HepG2 (cell line): ENCODE results near the gene MTFP1. TPM values are rescaled to one million over a fixed set of nuclear protein-coding genes. Genes with fewer than 3 reads are reported as not detected.

Source experiments
- ATAC-seq: fragments of 200-7000 bp; cut with Tn5 transposase; 3 replicates; pipeline ENCODE4 v1.9.1; 2020; ENCODE audit warnings: mild to moderate bottlenecking, moderate library complexity
- BruUV-seq: library from RNA; stranded (reverse); fragments of 400-500 nt; replicated peaks from 2 replicates; lab custom pipeline; 2021; lab: Mats Ljungman, UMichigan
- CTCF ChIA-PET: fragments of 300-600 bp; formaldehyde crosslinking; extraction: SDS; loops from one replicate; lab custom pipeline; 2021; ENCODE audit warnings: low total read pairs, inconsistent platforms, low intra/inter-chr PET ratio; lab: Yijun Ruan, JAX
- POLR2A ChIA-PET: fragments of 350-600 bp; sonication (Branson Sonifier 250); formaldehyde crosslinking; loops from one replicate; lab custom pipeline; 2020; ENCODE audit warnings: antibody characterized with exemption, inconsistent platforms; lab: Yijun Ruan, JAX
- DNase-seq: peaks from one replicate; pipeline ENCODE4 v3.0.0-alpha.2; 2015; ENCODE audit warnings: low spot score
- FAIRE-seq: peaks from 3 replicates; lab custom pipeline; 2011; peaks lifted over from hg19 to GRCh38; lab: Jason Lieb, UNC
- H2AFZ ChIP-seq: one replicate; pipeline ENCODE4 v1.6.1; 2011; ENCODE audit warnings: low read length, inconsistent platforms
- H3K27ac ChIP-seq: fragments of 300-600 bp; 3 replicates; pipeline ENCODE4 v1.8.0; 2011; ENCODE audit warnings: mixed run types, mild to moderate bottlenecking, mixed read lengths, low read length, inconsistent platforms; ENCODE audit not compliant: insufficient read depth; ENCODE audit errors: extremely low read length
- H3K27me3 ChIP-seq, 2 experiments: fragments of 200-600 bp in 1 of 2; 2 replicates in 1 of 2; 3 replicates in 1 of 2; pipeline versions ENCODE4 v1.6.0 to v1.8.0; 2011; ENCODE audit warnings: low read length in 2 of 2, mild to moderate bottlenecking in 2 of 2, moderate library complexity in 2 of 2, inconsistent platforms in 1 of 2; ENCODE audit not compliant: insufficient read depth in 2 of 2, control insufficient read depth in 1 of 2
- H3K36me3 ChIP-seq, 2 experiments: fragments of 200-600 bp in 1 of 2; replicated peaks in 1 of 2; 2 replicates in 1 of 2; 3 replicates in 1 of 2; pipeline versions ENCODE4 v1.5.1 to v1.8.0; 2011; ENCODE audit warnings: low read length in 2 of 2, inconsistent platforms in 1 of 2; ENCODE audit not compliant: insufficient read depth in 2 of 2, control insufficient read depth in 1 of 2
- H3K4me1 ChIP-seq: 2 replicates; pipeline ENCODE4 v1.5.1; 2012; ENCODE audit warnings: low read length, inconsistent platforms; ENCODE audit not compliant: insufficient read depth
- H3K4me2 ChIP-seq: 2 replicates; pipeline ENCODE4 v1.6.0; 2011; ENCODE audit warnings: low read depth, low read length, inconsistent platforms
- H3K4me3 ChIP-seq, 3 experiments: fragments of 200-600 bp in 1 of 3; sonication (generic), shearing (Covaris generic) in 1 of 3; replicated peaks in 1 of 3; 2 replicates each; pipeline ENCODE4 v1.5.1; 2011 to 2016; ENCODE audit warnings: low read length in 3 of 3, inconsistent platforms in 2 of 3, low read depth in 2 of 3, mild to moderate bottlenecking in 2 of 3, control low read depth in 1 of 3, mixed read lengths in 1 of 3; ENCODE audit not compliant: insufficient read depth in 1 of 3
- H3K79me2 ChIP-seq: one replicate; pipeline ENCODE4 v1.6.1; 2011; ENCODE audit warnings: low read length, inconsistent platforms; ENCODE audit not compliant: insufficient read depth
- H3K9ac ChIP-seq: 2 replicates; pipeline ENCODE4 v1.6.0; 2011; ENCODE audit warnings: mild to moderate bottlenecking, low read depth, low read length, inconsistent platforms; ENCODE audit not compliant: insufficient read depth
- H3K9me3 ChIP-seq: 2 replicates; pipeline ENCODE4 v1.5.1; 2012; ENCODE audit warnings: mild to moderate bottlenecking, low read length
- H4K20me1 ChIP-seq: 2 replicates; pipeline ENCODE4 v1.6.0; 2011; ENCODE audit warnings: inconsistent platforms, mild to moderate bottlenecking, low read length, moderate library complexity; ENCODE audit not compliant: insufficient read depth
- IKZF5 ChIP-seq: IDR thresholded peaks from 2 replicates; pipeline ENCODE4 v1.6.1; 2018; ENCODE audit warnings: missing genetic modification reagents, mild to moderate bottlenecking, missing compliant biosample characterization
- KAT7 ChIP-seq: IDR thresholded peaks from 2 replicates; pipeline ENCODE4 v1.6.1; 2018; ENCODE audit warnings: borderline replicate concordance, missing compliant biosample characterization
- MBNL3 ChIP-seq: fragments of 250-450 bp; sonication (Bioruptor Pico); conservative IDR thresholded peaks from 2 replicates; pipeline ENCODE4 v1.8.0; 2022; ENCODE audit warnings: mild to moderate bottlenecking, inconsistent platforms
- NRL ChIP-seq: sonication (generic); formaldehyde crosslinking; IDR thresholded peaks from 2 replicates; pipeline ENCODE4 v1.5.0; 2020; ENCODE audit warnings: missing genetic modification reagents, mild to moderate bottlenecking, moderate library complexity, borderline replicate concordance
- PAX8 ChIP-seq: sonication (generic); formaldehyde crosslinking; IDR thresholded peaks from 2 replicates; pipeline ENCODE4 v1.8.0; 2022; ENCODE audit warnings: mild to moderate bottlenecking, missing genetic modification reagents, borderline replicate concordance
- ZFP1 ChIP-seq: IDR thresholded peaks from 2 replicates; pipeline ENCODE4 v1.6.1; 2016
- ZMAT3 ChIP-seq: sonication (generic); formaldehyde crosslinking; conservative IDR thresholded peaks from 2 replicates; pipeline ENCODE4 v1.7.0; 2021; ENCODE audit warnings: missing genetic modification reagents
- ZNF276 ChIP-seq: sonication (generic); formaldehyde crosslinking; IDR thresholded peaks from 2 replicates; pipeline ENCODE4 v1.4.0; 2020; ENCODE audit warnings: mild to moderate bottlenecking, low read depth, missing genetic modification reagents
- ZNF691 ChIP-seq: sonication (generic); formaldehyde crosslinking; IDR thresholded peaks from 2 replicates; pipeline ENCODE4 v1.4.0; 2020; ENCODE audit warnings: missing genetic modification reagents, low read depth, mild to moderate bottlenecking, borderline replicate concordance
- WGBS: methylation state at CpG from one replicate; pipeline ENCODE4 v1.1.6; 2017; ENCODE audit warnings: low lambda C conversion rate; 5-methylcytosine and 5-hydroxymethylcytosine counted together
- in situ Hi-C: cut with HindIII; loops from 2 replicates; pipeline ENCODE4 v1.10.0; 2017; ENCODE audit warnings: low pct_unique_long_range_greater_than_20kb; ENCODE audit not compliant: extremely low pct_ligation_motif_present
- intact Hi-C: fragments of 100-400 bp; cut with micrococcal nuclease; formaldehyde crosslinking; loops from one replicate; pipeline ENCODE4 v1.10.0; 2022; ENCODE audit not compliant: unreplicated experiment
- polyA plus RNA-seq, 8 experiments: library from polyadenylated mRNA; depleted of rRNA in 3 of 8; stranded (reverse) in 7 of 8; unstranded in 1 of 8; fragments of >200 nt; fragmentation: Illumina TruSeq in 4 of 8; extraction: Trizol in 4 of 8; gene quantifications; 2 replicates each; pipeline versions ENCODE4 v1.2.1 to v1.2.3, GENCODE V29; 2011 to 2016; ENCODE audit warnings: low read depth in 4 of 8, missing spikeins in 1 of 8, mixed read lengths in 1 of 8; ENCODE audit not compliant: insufficient read depth in 1 of 8
- total RNA-seq, 5 experiments: library from RNA; depleted of rRNA; stranded (reverse); fragments of >200 nt; fragmentation: Illumina TruSeq; extraction: Trizol; gene quantifications; 2 replicates each; pipeline ENCODE4 v1.2.3, GENCODE V29; 2016; ENCODE audit warnings: low read depth in 1 of 5
- TF ChIP-seq, protein P1 (sequence below): sonication (generic); formaldehyde crosslinking; IDR thresholded peaks from 2 replicates; pipeline ENCODE4 v1.8.0; 2022; ENCODE audit warnings: mild to moderate bottlenecking, missing genetic modification reagents, moderate library complexity
- TF ChIP-seq, protein P2 (sequence below): sonication (generic); formaldehyde crosslinking; conservative IDR thresholded peaks from 2 replicates; pipeline ENCODE4 v1.8.0; 2022; ENCODE audit warnings: mild to moderate bottlenecking, moderate library complexity, missing genetic modification reagents

The MTFP1 gene
- total and polyA plus RNA-seq, 2 of the 13 experiments (the other 11 are each of a cell fraction or from before 2014, with no cell fraction given), result 29.5 to 45.6 TPM

DNA sequence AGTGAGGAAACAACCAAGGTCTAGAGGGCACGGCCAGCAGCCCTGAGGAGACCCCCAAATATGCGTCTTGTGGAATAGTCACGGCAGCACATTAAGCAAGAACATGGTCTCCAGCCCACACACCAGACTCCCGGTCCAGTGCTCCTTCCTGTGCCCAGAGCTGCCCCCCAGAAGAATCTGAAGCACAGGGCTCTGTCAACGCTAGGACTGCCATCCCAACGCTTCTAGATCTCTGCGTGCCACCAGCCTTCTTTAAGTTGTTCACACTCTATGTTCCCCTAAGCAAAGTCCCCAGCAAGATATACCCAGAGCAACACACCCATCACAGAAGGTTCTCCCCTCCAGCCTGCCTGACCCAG is 32.3 kb upstream of the MTFP1 start:
- CTCF ChIA-PET, result interaction anchor here (3.4 kb wide), 1 partner anchor 92 kb away, joined by 29 read pairs; no protein-coding TSS in a partner anchor
- in situ Hi-C loops (loop anchor here (5.0 to 25.0 kb wide), 3 partner anchors 34 to 281 kb away; partner anchors contain the start of gene MTFP1), intact Hi-C loops (no loop called here)
- Histone ChIP-seq H3K9me3 (no peaks in the 10 kb centered on the region; the same call in 1 of the 2 replicates), H3K4me3 (no peak overlapping the region)
- no TSS peak for BruUV-seq
- 71% methylated on average over 4 of the region's 7 CpGs for WGBS
- peak; percentile 90 for TF ChIP-seq ZNF691 (CRISPR knock-in tag)
- no peak for TF ChIP-seq ZMAT3 (CRISPR knock-in tag)
- TF ChIP-seq, all 625 proteins: peak for 1
- FAIRE-seq (no peak), ATAC-seq (no peak), DNase-seq (no peak)
- POLR2A ChIA-PET, result interaction anchor here (10.2 kb wide), 1 partner anchor 30 kb away, joined by 164 read pairs; the partner anchor contains the start of gene MTFP1
- peaks cover 0 to 4% of the 10 kb centered on the region in 2 experiments; a peak in 1 of 5 replicates for H3K27me3 ChIP-seq
- H3K9ac ChIP-seq, result no peak overlapping the region
- no peaks in the 10 kb centered on the region for H3K79me2 ChIP-seq
- H3K36me3 ChIP-seq, result no peaks in the 10 kb centered on the region
- no peaks in the 10 kb centered on the region for H4K20me1 ChIP-seq
- peaks cover 60% of the 10 kb centered on the region for H3K4me1 ChIP-seq
- H3K27ac ChIP-seq, result no peak overlapping the region
- H2AFZ ChIP-seq, result no peak overlapping the region
- H3K4me2 ChIP-seq, result no peak overlapping the region

DNA sequence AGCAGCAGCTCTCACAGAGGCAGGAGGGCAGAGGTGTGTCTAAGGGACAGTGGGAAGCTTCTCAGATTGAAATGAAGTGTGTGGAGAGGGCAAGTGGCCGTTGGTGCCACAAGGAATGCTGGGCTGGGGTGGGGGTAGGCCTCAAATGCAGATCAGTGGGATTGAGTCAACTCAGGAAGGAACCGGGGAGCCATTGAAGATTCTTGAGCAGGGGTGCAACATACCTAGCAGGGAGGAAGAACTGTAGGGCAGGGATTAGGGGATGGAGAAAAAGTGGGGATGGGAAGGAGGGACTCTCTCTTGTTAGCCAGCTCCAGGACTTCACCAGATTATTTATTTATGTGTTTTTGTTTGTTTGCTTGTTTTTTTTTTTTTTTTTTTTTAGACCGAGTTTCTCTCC is 31.7 kb upstream of the MTFP1 start:
- WGBS, result 37% methylated on average over 3 of the region's 3 CpGs
- no TSS peak for BruUV-seq
- Histone ChIP-seq H3K4me1 (peaks cover 66% of the 10 kb centered on the region), H3K4me2 (no peak overlapping the region), H3K79me2 (no peaks in the 10 kb centered on the region), H3K36me3 (no peaks in the 10 kb centered on the region), H4K20me1 (no peaks in the 10 kb centered on the region), H2AFZ (no peak overlapping the region), H3K27ac (no peak overlapping the region), H3K9me3 (no peaks in the 10 kb centered on the region; the same call in 1 of the 2 replicates), H3K9ac (no peak overlapping the region), H3K27me3 (peaks cover 0 to 4% of the 10 kb centered on the region in 2 experiments; a peak in 1 of 5 replicates), H3K4me3 (no peak overlapping the region)
- POLR2A ChIA-PET, result interaction anchor here (10.2 kb wide), 1 partner anchor 30 kb away, joined by 164 read pairs; the partner anchor contains the start of gene MTFP1
- FAIRE-seq (no peak), ATAC-seq (no peak), DNase-seq (no peak)
- CTCF ChIA-PET, result no interaction called here
- intact Hi-C loops, result no loop called here
- in situ Hi-C loops, result loop anchor here (5.0 to 25.0 kb wide), 3 partner anchors 33 to 282 kb away; partner anchors contain the start of gene MTFP1
- no peak for TF ChIP-seq ZNF276 (CRISPR knock-in tag)
- TF ChIP-seq ZFP1, result no peak
- TF ChIP-seq KAT7, result no peak
- no peak for TF ChIP-seq NRL
- TF ChIP-seq IKZF5 (CRISPR knock-in tag), result no peak
- TF ChIP-seq PAX8 (CRISPR knock-in tag), result no peak
- TF ChIP-seq, protein P1, sequence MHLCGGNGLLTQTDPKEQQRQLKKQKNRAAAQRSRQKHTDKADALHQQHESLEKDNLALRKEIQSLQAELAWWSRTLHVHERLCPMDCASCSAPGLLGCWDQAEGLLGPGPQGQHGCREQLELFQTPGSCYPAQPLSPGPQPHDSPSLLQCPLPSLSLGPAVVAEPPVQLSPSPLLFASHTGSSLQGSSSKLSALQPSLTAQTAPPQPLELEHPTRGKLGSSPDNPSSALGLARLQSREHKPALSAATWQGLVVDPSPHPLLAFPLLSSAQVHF, result no peak
- no peak for TF ChIP-seq MBNL3 (CRISPR knock-in tag)
- TF ChIP-seq, protein P2, sequence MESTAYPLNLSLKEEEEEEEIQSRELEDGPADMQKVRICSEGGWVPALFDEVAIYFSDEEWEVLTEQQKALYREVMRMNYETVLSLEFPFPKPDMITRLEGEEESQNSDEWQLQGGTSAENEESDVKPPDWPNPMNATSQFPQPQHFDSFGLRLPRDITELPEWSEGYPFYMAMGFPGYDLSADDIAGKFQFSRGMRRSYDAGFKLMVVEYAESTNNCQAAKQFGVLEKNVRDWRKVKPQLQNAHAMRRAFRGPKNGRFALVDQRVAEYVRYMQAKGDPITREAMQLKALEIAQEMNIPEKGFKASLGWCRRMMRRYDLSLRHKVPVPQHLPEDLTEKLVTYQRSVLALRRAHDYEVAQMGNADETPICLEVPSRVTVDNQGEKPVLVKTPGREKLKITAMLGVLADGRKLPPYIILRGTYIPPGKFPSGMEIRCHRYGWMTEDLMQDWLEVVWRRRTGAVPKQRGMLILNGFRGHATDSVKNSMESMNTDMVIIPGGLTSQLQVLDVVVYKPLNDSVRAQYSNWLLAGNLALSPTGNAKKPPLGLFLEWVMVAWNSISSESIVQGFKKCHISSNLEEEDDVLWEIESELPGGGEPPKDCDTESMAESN, result no peak
